Stimulated activated CD8-positive, alpha-beta memory T cell treated with anti-CD3 and anti-CD28 coated beads, Interleukin-12 subunit alpha, Interleukin-12 subunit beta, amount 100 ng/mL, for 24 hours (primary cell): Measurements from ENCODE around the gene ADD1.

Experiments
- DNase-seq: peaks from one replicate; pipeline ENCODE4 v3.0.0-alpha.2; 2020; ENCODE audit errors: extremely low read depth

ADD1 gene

GRCh38 chr4:2835978-2836377 lies 7.7 kb upstream of the ADD1 start:
- DNase-seq: no peak

- DNase-seq: no peak
These were observed 7.2 kb upstream of the ADD1 start for GRCh38 chr4:2836391-2836859.

GRCh38 chr4:2837110-2837903 lies 6.3 kb upstream of the ADD1 start:
- DNase-seq: no peak

- no peak for DNase-seq
These were observed 5.6 kb upstream of the ADD1 start for GRCh38 chr4:2837904-2838496.

GRCh38 chr4:2839060-2839459 lies 4.6 kb upstream of the ADD1 start:
- DNase-seq: no peak

- no peak for DNase-seq
These were observed 869 bp upstream of the ADD1 start for GRCh38 chr4:2842687-2843262.

- no peak for DNase-seq
These were observed 419 bp downstream of the ADD1 start for GRCh38 chr4:2843941-2844584.

- DNase-seq: no peak
These were observed 2.5 kb downstream of the ADD1 start for GRCh38 chr4:2846172-2846571.

GRCh38 chr4:2847302-2847871 lies 3.7 kb downstream of the ADD1 start:
- DNase-seq: no peak

- no peak for DNase-seq
These were observed 4.8 kb downstream of the ADD1 start for GRCh38 chr4:2848449-2848848.

- DNase-seq: no peak
These were observed 5.9 kb downstream of the ADD1 start for GRCh38 chr4:2849267-2850152.

GRCh38 chr4:2850966-2851798 lies 7.5 kb downstream of the ADD1 start:
- DNase-seq: no peak

GRCh38 chr4:2852481-2852921 lies 8.9 kb downstream of the ADD1 start:
- no peak for DNase-seq

GRCh38 chr4:2855584-2855983 lies 11.9 kb downstream of the ADD1 start:
- DNase-seq: no peak

GRCh38 chr4:2856266-2856665 lies 12.6 kb downstream of the ADD1 start:
- no peak for DNase-seq

- DNase-seq: no peak
These were observed 13.8 kb downstream of the ADD1 start for GRCh38 chr4:2857349-2857927.

GRCh38 chr4:2858451-2859217 lies 15.0 kb downstream of the ADD1 start:
- no peak for DNase-seq

GRCh38 chr4:2859514-2859913 lies 15.9 kb downstream of the ADD1 start:
- no peak for DNase-seq
